ENCODE measurements around the gene PSME3IP1. TPM values are rescaled to one million over a fixed set of nuclear protein-coding genes. Genes with fewer than 3 reads are reported as not detected.

Gene PSME3IP1
- total and polyA plus RNA-seq, 2 experiments from 2014 or later, result 78.0 to 105 TPM

GRCh38 chr16:57172721-57173290, 13.0 kb downstream of the PSME3IP1 start:
- ATAC-seq, result no peak
- no peak overlapping the region for H3K4me3 Mint-ChIP-seq
- Histone ChIP-seq H3K27ac (ENCODE audit: low read depth) (no peak overlapping the region), H4K20me1 (replicated peaks; ENCODE audit: insufficient read depth) (no peaks in the 10 kb centered on the region; the same call in 1 of the 2 replicates), H3K27me3 (ENCODE audit: insufficient read depth) (no peaks in the 10 kb centered on the region), H2AFZ (no peak overlapping the region), H3K4me2 (no peak overlapping the region), H3K4me3 (no peak overlapping the region), H3K79me2 (replicated peaks; ENCODE audit: insufficient read depth) (peaks cover 12% of the 10 kb centered on the region), H3K9me2 (ENCODE audit: insufficient read depth) (no peaks in the 10 kb centered on the region), H3K36me3 (ENCODE audit: insufficient read depth) (peaks cover 46% of the 10 kb centered on the region), H3F3A (replicated peaks; ENCODE audit: low read depth) (no peaks in the 10 kb centered on the region), H3K4me1 (ENCODE audit: insufficient read depth) (no peaks in the 10 kb centered on the region)
- peaks cover 3% of the 10 kb centered on the region; the same call in 1 of the 3 replicates for H3K4me1 Mint-ChIP-seq
- peaks cover 3% of the 10 kb centered on the region for H3K27me3 Mint-ChIP-seq (ENCODE audit: insufficient read depth, low read depth, poor library complexity)
- no peak for DNase-seq (ENCODE audit: low spot score)
- no peak overlapping the region for H3K27ac Mint-ChIP-seq
- H3K36me3 Mint-ChIP-seq (ENCODE audit: low read depth), result peaks cover 35% of the 10 kb centered on the region
- H3K9me3 Mint-ChIP-seq, result no peaks in the 10 kb centered on the region
- TF ChIP-seq ZNF331 (CRISPR knock-in tag; IDR thresholded peaks at IDR 0.05; ENCODE audit: low read depth) (no peak), STAT1 (IDR thresholded peaks at IDR 0.05; ENCODE audit: unreplicated experiment) (no peak), EZH2 (IDR thresholded peaks at IDR 0.05; ENCODE audit: low read depth, unreplicated experiment) (no peak), ETS1 (IDR thresholded peaks at IDR 0.05) (no peak), CTCF (conservative IDR thresholded peaks at IDR 0.05; ENCODE audit: low read depth in 2 of 2) (no peak), EZH2phosphoT487 (IDR thresholded peaks at IDR 0.05; ENCODE audit: unreplicated experiment) (no peak), CREB1 (CRISPR knock-in tag; IDR thresholded peaks at IDR 0.05; ENCODE audit: low read depth) (no peak), POLR2AphosphoS5 (IDR thresholded peaks at IDR 0.05; ENCODE audit: low read depth) (no peak), NANOG (IDR thresholded peaks at IDR 0.05; ENCODE audit: borderline replicate concordance) (no peak), REST (IDR thresholded peaks at IDR 0.05; ENCODE audit: unreplicated experiment) (no peak), ZNF114 (CRISPR knock-in tag; IDR thresholded peaks at IDR 0.05) (no peak), JUNB (IDR thresholded peaks at IDR 0.05; ENCODE audit: unreplicated experiment) (no peak), ZNF462 (CRISPR knock-in tag; IDR thresholded peaks at IDR 0.05) (no peak)

Data from GM23338 (cell line).